GM19238 (cell line): Measurements from ENCODE around the gene RER1.

ENCODE experiments used
- DNase-seq: peaks from one replicate; pipeline ENCODE4 v3.0.0; 2011; ENCODE audit warnings: low spot score; ENCODE audit not compliant: insufficient read length

Gene RER1

DNA sequence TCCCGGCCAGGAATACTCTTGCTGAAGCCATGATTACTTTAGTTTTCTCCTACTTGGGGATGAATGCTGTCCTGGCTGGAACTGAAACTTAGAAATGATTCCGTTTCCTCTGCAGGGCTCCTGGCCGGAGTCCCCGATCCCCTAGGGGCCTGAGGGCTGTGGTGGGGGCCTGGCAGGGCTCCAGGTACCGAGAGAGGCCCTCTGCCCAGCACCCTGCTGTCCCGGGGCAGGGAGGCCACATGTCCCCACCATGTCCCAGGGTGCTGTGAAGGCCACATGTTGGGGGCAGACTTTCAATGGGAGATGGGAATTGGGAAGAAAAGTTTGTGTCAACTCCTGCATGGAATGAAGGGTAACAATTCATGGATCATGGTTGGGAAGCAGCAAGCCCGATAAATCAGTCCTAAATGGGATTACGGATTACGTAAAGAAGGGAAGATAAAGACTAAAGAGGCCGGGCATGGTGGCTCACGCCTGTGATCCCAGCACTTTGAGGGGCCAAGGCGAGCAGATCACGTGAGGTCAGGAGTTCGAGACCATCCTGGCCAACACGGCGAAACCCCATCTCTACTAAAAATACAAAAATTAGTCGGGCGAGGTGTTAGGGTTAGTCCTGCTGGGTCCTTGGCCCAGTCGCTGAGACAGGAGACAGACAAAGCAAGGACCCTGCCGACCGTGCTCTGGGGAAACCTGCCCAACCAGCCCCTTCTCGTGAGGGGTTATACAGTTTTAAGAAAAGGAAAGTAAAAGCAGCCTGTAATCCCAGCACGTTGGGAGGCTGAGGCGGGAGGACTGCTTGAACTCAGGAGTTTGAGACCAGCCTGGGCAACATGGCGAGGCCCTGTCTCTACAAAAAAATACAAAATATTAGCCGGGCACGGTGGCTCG, 37.8 kb upstream of the RER1 start:
- no peak for DNase-seq

DNA sequence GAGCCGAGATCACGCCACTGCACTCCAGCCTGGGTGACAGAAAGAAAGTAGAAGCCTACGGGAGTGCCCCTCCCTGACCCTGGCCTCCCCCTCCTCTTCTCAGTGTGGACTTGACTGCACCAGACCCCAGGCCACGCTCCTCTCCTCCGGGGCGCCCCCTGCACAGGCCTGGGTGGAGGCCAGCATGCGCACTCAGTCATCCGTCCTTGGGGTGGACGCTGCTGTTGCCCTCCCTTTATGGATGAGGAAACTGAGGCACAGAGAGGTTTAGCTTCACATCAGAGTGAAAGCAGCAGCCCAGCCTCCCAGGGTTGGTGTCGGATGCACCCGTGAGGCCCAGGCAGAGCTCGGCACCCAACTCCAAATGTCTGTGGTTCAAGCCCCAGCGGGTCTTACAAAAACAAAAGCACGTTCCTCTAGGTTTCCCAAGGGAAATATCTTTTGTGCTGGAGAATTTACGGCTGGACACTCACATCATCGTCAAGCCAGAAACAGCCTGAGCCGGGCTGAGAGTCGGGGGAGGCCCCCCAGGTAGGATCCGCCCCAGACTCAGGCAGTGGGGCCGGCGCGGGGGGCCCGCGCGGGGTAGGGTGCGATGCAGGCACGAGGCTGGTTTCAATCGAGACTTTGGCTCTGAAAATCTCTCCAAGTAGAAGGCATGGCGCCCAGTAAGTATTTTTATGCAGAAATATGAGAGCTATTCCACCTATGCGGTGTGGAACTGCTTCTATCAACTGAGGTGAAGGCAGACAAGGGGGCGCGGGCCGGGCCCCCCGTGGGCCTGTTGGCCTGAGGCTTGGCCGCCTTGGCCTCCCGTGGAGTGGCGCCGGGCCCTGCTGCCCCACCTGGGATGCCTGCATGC, 36.9 kb upstream of the RER1 start:
- DNase-seq, result no peak

- no peak for DNase-seq
Measured at GRCh38 chr1:2355373-2356261, 36.0 kb upstream of the RER1 start.

DNA sequence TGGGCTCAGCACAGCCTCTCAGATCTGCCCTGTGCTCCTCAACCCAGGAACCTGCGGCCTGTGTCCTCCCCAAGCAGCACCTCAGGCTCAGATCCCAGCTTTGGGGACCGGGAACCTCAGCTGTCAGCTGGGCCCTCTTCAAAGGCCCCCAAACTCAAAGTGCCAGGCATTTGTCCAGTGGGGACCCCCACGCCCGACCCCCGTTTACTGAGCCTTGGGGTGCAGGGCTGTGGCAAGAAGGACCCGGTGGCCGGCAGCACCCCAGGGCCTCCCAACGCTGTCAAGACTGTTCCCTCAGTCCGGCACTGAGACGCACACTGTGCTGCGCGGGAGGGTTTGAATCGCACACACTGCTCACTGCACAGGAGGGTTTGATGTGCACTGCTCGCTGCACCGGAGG, 35.2 kb upstream of the RER1 start:
- DNase-seq, result no peak

GRCh38 chr1:2356911-2357845, 34.5 kb upstream of the RER1 start:
- DNase-seq, result no peak

GRCh38 chr1:2358072-2358471, 33.6 kb upstream of the RER1 start:
- DNase-seq, result no peak

DNA sequence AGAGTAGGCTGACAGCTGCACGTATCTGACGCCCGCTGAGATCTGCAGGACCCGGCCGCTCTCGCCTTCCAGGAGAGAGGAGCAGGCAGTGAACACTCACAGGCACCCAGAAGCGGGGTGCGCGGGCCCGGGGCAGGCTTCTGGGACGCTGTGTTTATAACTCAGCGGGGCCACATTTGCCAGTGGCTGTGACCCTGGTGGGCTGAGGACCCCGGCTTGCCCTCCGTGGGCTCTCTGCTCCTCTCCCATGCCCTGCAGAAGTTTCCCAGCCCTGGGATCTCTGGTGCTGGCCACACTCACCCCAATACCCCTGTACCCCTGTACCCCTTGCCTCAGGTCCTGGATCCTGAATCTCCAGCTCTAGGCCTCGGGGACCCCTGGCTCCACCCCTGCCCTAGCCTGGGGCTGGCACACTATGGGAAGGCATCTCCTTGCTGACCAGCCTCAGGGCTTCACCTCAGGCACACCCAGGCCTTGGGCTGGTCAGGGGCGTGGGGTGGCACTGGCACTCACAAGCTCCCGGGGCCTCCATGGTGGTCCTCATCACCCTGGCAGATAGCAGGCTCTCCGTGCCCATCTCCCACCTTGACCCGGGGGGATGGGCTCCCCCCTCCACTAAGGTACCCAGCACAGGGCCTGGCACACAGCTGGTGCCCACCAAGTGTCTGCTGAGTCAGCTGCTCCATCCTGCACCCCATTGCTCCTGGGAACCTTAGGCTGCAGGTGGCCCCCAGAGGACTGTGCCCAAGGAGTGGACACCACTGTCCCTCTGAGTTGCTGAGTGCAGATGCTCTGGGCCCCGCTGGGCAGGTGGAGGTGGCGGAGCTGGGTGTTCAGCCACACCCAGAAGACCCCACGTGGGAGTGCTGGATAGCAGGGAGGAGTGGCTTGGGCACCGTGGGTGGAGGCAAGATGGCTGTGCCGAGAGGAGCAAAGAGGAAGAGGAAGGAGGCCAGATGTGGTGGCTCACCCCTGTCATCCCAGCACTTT, 32.7 kb upstream of the RER1 start:
- DNase-seq, result no peak

GRCh38 chr1:2360588-2361364, 30.9 kb upstream of the RER1 start:
- no peak for DNase-seq

- DNase-seq, result no peak
Measured at GRCh38 chr1:2363847-2364513, 27.7 kb upstream of the RER1 start.

DNA sequence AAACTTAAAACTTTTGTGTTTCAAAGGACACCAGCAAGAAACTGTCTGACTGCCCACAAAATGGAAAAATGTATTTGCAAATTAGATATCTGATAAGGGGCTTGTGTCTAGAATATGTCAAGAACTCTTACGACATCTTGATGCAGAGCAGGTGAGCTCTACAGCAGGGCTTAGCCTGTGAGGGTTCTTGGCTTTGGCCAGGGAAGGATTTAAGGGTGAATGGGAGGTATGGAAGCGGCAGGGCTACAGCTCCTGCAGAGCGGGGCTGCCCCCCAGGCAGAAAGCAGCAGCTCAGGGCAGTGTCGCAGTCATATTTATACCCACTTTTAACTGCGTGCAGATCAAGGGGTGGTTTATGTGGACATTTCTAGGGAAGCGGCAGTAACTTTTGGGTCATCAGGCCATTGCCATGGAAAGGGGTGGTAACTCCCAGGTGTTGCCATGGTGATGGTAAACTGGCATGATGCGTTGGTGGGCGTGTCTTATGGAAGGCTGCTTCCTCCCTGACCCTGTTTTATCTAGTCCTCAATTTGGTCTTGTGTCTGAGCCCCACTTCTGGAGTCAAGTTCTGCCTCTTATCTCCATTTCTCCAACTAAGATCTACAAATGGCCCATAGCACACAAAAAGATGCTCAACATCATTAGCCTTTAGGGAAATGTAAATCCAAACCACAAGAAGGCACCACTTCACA, 23.4 kb upstream of the RER1 start:
- DNase-seq, result no peak

DNA sequence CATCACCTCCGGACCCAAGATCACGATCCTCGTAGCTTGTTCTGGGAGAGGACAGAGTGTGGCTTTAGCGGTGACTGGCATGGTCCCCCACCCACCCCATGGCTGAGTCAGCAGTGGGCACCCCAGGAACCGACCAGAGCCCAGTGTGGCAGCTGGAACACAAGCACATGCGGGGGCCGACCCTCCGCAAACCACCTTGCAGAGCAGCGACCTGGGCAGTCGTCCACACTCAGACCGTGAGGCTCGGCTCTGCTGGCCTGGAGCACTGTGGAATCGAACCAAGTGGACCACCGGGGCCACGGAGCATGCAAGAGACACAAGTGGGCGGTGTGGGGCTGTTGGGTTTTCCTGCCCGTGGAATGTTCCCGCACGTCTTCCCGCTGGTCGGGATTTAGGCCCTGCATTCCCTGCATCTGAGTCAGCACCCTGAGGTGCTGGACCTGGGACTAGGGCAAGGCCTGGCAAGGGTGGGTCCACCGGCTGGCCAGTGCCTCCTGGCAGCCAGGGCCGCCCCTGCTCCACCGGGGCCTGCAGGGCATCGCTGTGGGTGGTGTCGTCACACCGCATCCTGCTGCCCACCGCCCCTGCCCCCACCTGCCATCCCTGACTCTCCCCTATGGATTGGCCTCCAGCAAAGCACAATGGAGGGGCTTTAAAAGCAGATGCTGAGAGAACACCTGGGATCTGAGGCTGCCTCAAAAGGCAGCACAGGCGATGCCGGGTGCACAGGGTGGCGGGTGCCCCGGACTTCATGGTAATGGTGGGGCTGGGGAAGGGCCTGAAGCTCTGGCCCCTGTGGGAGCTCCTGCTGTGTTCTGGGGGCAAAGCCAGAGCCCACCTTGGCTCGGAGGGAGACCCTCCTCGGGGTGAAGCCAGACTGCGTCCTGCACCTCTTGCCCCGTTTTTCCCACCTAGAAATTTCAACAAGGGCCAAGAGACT, 18.8 kb upstream of the RER1 start:
- DNase-seq, result no peak

DNA sequence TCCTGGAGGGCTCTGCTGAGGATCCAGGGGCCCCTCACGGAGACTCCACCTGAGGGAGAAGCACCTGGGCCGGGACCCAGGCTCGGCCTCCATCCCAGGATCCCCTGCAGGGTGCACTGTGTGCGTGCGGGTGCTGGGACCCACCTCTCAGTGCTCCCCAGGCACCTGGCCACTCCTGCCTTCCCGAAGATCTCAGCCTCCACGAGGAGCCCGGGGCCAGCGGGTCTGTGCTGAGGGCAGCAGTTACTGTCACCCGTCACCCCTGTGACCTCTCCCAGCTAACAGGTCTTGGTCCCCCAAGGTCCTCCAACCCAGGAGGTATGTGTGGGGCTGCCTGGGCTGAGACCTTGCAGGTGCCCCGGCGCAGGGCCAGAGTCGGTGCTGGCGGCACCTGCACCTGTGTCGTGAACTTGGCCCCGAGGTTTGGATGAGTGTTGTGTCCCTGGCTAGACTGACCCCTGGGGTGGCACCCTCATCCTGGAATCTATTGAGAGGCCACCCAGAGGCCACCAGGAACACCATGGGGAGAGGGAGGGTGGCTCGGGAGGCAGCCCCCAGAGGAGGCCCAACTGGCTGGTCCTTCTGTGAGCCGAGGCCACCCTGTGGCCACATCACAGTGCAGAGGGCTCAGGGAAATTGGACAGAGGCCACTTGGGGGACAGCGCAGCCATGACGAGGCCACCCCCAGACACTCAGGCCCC, 17.9 kb upstream of the RER1 start:
- DNase-seq, result no peak

GRCh38 chr1:2374252-2375155, 17.1 kb upstream of the RER1 start:
- no peak for DNase-seq

- DNase-seq, result no peak
Measured at GRCh38 chr1:2375246-2375922, 16.3 kb upstream of the RER1 start.
